ENCODE data around the gene TRAPPC14.

Gene TRAPPC14

DNA sequence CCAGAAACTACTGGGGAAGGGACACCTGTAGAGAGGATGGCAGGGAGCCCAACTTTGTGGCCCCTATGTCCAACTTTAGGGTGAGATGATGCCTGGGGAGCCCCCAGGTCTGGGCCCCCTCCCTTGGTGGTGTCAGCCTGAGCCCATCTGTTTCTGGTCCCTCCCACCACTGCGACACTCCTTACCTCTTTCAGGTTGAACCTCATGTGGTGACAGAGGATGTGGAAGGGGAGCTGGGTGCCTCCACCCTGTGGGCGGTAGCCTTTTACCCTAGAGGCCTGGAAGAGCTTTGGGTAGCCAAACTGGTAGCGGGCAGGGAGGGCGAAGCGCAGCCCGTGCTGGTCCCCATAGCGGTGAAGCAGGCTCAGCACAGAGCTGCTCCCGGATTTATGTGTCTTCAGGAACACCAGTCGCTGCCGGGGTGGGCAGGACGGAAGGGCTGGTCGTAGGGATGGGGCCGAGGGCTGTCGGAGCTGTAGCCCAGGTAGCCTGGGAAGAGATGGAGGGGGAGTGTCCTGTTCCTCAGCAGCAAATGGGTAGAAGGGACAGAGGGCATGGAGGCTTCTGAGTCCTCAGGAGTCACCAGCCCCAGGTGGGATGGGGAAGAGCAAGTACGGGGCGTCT lies 7.9 kb upstream of the TRAPPC14 start:
- Mint-ChIP-seq H3K4me3 (peak overlapping the region; percentile 72), H3K4me1 (ENCODE audit: low read depth) (peaks cover 77% of the 10 kb centered on the region), H3K27me3 (peaks cover 2% of the 10 kb centered on the region), H3K9me3 (no peaks in the 10 kb centered on the region), H3K36me3 (ENCODE audit: low read depth) (no peaks in the 10 kb centered on the region), H3K27ac (peak overlapping the region; percentile 88)
- DNase-seq: peak; percentile 58

DNA sequence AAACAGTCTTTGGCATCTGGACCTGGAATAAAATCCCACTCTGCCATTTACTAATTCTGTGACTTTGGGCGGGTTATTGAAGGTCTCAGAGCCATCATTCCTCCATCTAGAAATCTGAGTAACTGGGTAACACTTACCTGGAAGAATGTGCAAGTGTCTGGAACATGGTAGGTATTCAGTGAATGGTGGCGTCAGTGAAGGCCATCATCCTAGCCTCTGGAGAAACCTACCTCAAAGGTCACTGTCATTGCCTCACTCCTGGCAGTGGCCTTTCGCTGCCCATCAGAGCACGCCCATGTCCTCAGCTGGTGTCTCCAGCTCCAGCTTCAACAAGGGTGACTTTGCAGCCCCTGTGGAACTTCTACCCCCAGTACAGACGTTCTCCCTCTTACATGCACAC lies 5.3 kb upstream of the TRAPPC14 start:
- Mint-ChIP-seq H3K9me3 (no peaks in the 10 kb centered on the region), H3K36me3 (ENCODE audit: low read depth) (peaks cover 2% of the 10 kb centered on the region), H3K27ac (peak overlapping the region; percentile 50), H3K4me1 (ENCODE audit: low read depth) (peaks cover 62% of the 10 kb centered on the region), H3K27me3 (no peaks in the 10 kb centered on the region), H3K4me3 (no peak overlapping the region)
- DNase-seq: no peak

DNA sequence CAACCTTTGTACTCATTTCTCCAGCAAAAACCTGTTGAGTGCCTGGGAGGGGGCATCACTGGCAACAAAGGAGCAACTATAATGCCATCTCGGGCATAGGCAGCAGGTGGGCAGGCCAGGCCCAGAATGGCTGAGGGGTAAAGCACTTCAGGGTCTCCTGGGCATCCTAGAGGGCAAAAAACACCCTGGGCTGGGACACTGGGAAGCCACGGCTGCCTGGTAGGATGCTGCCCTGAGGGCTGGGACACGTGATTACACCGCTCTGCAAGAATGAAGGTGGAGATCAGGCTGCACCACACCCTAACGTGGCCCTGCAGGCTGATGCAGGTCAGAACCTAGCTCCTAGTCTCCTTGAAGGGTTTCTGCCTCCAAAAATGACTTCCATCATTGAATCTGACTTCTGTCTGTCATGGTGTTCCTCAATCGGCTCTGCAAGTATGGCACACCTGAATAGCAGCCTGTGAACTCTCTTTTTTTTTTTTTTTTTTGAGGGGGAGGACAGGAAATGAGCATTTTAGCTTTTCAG lies 4.5 kb upstream of the TRAPPC14 start:
- peak overlapping the region; percentile 42 for H3K27ac Mint-ChIP-seq
- no peaks in the 10 kb centered on the region for H3K27me3 Mint-ChIP-seq
- no peak overlapping the region for H3K4me3 Mint-ChIP-seq

DNA sequence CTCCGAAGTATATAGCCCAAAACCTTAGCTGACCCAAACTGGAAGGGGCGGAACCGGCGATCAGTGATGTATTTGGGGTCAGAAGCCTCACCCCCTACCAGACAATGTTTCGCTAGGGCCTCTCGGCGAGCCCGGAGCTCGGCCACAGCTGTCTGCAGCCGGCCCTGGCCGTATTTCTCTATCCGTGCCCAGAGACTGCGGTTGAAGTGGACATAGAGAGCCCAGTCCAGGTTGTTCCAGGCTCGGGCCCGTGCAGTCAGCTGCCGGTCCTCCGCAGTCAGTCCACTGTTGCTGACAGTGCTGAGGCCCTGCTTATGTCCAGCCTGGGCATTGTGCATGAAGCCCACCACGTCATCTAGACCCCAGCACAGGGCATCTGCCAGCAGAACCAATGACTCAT lies 1.5 kb upstream of the TRAPPC14 start:
- H3K9me3 Mint-ChIP-seq: no peaks in the 10 kb centered on the region
- H3K4me3 Mint-ChIP-seq: peak overlapping the region; percentile 82
- H3K27me3 Mint-ChIP-seq: no peaks in the 10 kb centered on the region
- peaks cover 32% of the 10 kb centered on the region for H3K36me3 Mint-ChIP-seq (ENCODE audit: low read depth)
- DNase-seq: no peak
- peak overlapping the region; percentile 31 for H3K27ac Mint-ChIP-seq
- peaks cover 57% of the 10 kb centered on the region for H3K4me1 Mint-ChIP-seq (ENCODE audit: low read depth)

More for the DNA sequence above, 4.5 kb upstream of the TRAPPC14 start:
- Mint-ChIP-seq H3K9me3 (no peaks in the 10 kb centered on the region), H3K36me3 (ENCODE audit: low read depth) (peaks cover 5% of the 10 kb centered on the region), H3K4me1 (ENCODE audit: low read depth) (peaks cover 57% of the 10 kb centered on the region)
- peak; percentile 58 for DNase-seq

DNA sequence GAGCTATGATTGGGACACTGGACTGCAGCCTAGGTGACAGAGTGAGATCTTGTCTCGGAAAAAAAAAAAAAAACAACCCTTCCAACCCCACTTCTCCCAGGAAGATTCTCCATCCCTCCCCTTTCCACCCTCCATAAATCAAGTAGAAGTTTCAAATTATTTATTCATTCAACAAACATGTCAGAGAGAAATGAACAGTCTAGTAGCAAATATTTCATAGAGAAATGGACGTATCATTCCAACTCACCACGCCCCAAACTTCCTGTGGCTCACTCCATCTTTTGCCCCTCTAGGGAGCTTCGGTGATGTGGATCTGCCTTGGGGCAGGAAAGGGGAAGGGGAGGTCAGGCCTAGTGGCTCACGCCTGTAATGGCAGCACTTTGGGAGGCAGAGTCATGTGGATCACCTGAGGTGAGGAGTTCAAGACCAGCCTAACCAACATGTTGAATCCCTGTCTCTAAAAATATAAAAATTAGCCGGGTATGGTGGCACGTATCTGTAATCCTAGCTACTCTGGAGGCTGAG lies 638 bp upstream of the TRAPPC14 start:
- no peaks in the 10 kb centered on the region for H3K9me3 Mint-ChIP-seq
- H3K4me3 Mint-ChIP-seq: peak overlapping the region; percentile 82
- peak overlapping the region; percentile 90 for H3K27ac Mint-ChIP-seq
- DNase-seq: no peak
- H3K27me3 Mint-ChIP-seq: no peaks in the 10 kb centered on the region
- peaks cover 58% of the 10 kb centered on the region for H3K4me1 Mint-ChIP-seq (ENCODE audit: low read depth)
- H3K36me3 Mint-ChIP-seq (ENCODE audit: low read depth): peaks cover 40% of the 10 kb centered on the region

DNA sequence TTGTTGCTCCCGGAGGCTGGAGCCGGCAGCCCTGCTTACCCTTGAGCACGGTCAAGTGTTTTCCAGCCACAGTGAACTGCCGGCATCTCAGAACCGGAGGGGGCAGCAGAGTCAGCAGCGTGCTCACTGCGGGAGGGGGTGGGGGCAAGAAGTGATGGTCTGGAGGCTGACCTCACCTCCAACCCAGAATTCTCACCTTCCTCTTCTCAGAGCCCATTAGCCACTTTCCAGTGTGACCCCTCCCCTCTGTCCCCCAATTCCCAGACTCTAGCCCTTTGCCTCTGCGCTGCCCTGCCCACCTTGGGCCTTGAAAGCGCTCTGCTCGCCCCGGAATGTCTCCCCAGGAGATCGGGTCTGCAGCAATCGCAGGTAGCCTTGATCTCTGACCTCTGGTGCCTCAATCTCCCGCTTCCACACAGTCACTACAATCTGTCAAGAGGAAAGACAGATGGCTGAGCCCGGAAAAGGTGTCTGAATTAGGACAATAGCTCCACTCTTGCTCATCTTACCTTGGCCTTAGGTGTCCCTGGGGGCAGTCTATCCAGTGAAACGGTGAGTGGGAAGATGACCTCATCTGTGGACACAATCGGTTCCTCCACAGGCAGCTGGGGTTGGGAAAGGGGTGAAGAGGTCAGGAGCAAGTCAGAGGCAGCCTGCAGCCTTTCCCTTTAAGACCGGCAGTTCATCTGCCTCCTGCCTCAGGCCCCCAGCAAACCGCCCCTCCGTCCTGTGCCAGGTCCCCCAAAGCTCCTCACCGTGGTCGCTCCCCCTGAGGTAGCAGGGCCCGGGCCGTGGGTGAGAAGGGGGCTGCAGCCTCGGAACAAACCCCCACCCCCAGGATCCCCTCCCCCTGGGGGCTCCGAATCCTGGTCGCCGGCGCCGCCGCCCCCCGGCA lies 942 bp downstream of the TRAPPC14 start:
- Mint-ChIP-seq H3K9me3 (no peaks in the 10 kb centered on the region), H3K4me3 (peak overlapping the region; percentile 82), H3K27me3 (no peaks in the 10 kb centered on the region), H3K27ac (peak overlapping the region; percentile 81), H3K4me1 (ENCODE audit: low read depth) (peaks cover 52% of the 10 kb centered on the region), H3K36me3 (ENCODE audit: low read depth) (peaks cover 56% of the 10 kb centered on the region)
- no peak for DNase-seq

DNA sequence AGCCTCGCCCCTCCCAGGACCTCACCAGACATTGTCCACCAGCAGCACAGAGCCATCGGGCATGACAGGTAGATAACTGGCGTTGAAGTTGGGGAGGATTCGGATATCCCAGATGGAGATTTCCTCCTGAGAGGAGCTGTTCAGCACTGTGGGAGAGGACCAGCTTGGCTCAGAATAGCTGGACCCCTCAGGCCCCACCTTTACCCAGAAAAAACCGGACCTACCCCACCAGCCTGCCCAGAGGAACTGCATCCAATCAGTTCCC lies 1.5 kb downstream of the TRAPPC14 start:
- peaks cover 56% of the 10 kb centered on the region for H3K4me1 Mint-ChIP-seq (ENCODE audit: low read depth)

DNA sequence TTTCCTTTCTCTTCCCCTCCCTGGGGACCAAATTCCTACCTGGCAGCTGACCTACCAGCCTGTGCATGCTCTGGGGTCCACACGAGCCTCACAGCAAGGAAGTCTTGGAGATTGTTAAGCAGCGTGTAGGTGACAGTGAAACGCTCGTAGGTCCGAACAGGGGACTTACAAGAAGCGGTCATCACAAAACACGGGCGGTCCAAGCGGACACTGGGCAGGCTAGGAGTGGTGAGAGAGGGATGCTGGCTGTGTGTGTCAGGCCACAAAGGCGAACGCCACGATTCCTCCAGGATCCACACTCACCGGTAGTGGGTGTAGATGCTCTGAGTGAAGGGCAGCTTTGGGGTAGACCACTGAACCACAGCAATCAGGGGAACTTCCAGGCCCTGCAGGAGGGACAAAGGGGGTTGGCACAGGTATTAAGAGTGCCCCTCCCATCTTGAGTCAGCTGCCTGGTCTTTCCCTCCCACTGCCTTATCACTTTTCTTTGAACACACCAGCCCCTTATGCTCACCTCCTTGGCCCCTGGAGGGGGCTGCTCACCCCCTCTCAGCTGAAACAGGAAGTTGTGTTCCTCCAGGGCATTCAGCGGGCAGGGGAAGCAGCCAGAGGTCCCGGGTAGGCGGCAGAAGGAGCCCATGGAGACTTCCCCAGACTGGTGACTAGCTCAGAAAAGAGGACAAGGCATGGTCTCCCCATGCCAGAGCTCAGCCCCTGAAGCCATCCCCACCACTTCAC lies 2.0 kb downstream of the TRAPPC14 start:
- H3K4me3 Mint-ChIP-seq: peak overlapping the region; percentile 82
- no peaks in the 10 kb centered on the region for H3K27me3 Mint-ChIP-seq
- peak overlapping the region; percentile 81 for H3K27ac Mint-ChIP-seq
- H3K4me1 Mint-ChIP-seq (ENCODE audit: low read depth): peaks cover 59% of the 10 kb centered on the region
- no peak for DNase-seq
- peaks cover 66% of the 10 kb centered on the region for H3K36me3 Mint-ChIP-seq (ENCODE audit: low read depth)
- no peaks in the 10 kb centered on the region for H3K9me3 Mint-ChIP-seq

More for the DNA sequence above, 1.5 kb downstream of the TRAPPC14 start:
- Mint-ChIP-seq H3K27ac (peak overlapping the region; percentile 81), H3K4me3 (peak overlapping the region; percentile 82), H3K9me3 (no peaks in the 10 kb centered on the region), H3K36me3 (ENCODE audit: low read depth) (peaks cover 61% of the 10 kb centered on the region), H3K27me3 (no peaks in the 10 kb centered on the region)
- DNase-seq: no peak

DNA sequence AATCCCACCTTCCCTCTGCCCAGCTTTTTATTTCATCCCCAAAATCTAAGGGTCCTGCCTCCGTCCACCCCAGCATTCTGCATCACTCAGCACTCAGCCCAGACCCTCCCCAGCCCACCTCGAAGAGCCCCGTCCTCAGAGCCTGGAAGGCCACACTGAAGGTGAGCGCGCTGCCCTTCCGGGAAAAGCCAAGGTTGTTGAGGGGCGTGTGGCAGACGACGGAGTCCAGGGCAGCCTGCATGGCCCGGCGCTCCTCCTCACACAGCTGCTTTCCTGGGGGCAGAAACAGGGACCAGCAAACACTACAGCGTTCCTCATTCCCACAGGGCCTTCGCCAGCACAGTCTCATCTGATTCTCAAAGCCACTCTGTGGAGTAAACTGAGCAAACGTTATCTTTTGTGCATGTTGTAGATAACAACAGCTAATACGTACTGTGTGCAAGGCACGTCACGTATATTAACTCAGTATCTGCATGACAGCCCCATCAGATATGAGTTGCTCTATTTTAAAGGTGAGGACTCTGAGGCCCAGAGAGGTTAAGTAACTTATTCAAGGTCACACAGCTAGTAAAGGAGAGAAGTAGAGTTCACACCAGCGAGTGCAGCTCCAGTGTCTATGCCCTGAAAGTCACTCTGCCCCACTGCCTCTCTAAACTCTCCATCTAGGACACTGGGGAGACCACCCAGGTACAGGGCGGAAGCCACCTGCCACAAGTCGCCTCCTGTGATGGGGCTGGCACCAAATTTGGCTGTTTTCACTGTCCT lies 2.8 kb downstream of the TRAPPC14 start:
- peak overlapping the region; percentile 81 for H3K27ac Mint-ChIP-seq
- no peaks in the 10 kb centered on the region for H3K27me3 Mint-ChIP-seq
- H3K36me3 Mint-ChIP-seq (ENCODE audit: low read depth): peaks cover 69% of the 10 kb centered on the region
- no peak for DNase-seq
- no peak overlapping the region for H3K4me3 Mint-ChIP-seq
- peaks cover 59% of the 10 kb centered on the region for H3K4me1 Mint-ChIP-seq (ENCODE audit: low read depth)
- no peaks in the 10 kb centered on the region for H3K9me3 Mint-ChIP-seq

DNA sequence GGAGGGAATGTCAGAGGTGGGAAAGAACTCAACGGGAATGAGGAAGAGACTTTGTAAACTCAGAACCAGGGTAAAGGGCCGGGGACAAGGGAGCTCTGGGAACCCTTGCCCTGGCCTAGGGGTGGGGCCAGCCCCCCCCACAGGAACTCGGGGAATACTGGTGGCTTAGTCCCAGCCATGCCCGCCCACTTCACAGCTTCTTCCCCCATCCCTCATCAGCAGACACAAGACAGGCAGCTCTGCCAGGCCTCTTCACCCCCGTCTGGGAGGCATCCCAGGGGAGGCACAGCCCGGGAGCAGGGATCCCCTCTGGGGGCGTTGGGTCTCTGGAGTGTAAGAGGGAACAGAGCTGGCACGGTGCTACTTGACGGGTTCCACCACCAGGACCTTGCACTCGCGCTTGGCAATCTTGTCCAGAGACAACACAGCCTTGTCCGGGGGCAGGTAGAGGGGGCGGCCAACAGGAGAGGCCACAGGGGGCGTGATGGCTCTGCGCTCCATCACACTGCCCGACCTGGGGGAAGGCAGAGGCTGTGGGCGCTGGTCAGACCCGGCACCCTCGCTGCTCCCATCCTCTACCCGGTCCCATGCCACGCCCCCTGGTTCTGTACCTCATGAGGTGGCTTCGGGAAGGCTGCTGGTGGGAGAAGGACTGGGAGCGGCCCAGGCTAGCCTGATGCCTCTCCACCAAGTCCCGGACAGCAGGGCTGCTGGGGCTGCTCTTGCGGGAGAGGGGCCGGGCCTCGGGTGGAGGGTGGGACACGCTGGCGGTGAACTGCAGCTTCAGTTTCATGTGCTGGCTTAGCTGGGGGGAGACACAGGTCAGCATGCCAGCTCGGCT lies 3.7 kb downstream of the TRAPPC14 start:
- DNase-seq: no peak
- Mint-ChIP-seq H3K4me3 (no peak overlapping the region), H3K27me3 (no peaks in the 10 kb centered on the region), H3K9me3 (no peaks in the 10 kb centered on the region), H3K36me3 (ENCODE audit: low read depth) (peaks cover 74% of the 10 kb centered on the region), H3K27ac (peak overlapping the region; percentile 81), H3K4me1 (ENCODE audit: low read depth) (peaks cover 66% of the 10 kb centered on the region)

DNA sequence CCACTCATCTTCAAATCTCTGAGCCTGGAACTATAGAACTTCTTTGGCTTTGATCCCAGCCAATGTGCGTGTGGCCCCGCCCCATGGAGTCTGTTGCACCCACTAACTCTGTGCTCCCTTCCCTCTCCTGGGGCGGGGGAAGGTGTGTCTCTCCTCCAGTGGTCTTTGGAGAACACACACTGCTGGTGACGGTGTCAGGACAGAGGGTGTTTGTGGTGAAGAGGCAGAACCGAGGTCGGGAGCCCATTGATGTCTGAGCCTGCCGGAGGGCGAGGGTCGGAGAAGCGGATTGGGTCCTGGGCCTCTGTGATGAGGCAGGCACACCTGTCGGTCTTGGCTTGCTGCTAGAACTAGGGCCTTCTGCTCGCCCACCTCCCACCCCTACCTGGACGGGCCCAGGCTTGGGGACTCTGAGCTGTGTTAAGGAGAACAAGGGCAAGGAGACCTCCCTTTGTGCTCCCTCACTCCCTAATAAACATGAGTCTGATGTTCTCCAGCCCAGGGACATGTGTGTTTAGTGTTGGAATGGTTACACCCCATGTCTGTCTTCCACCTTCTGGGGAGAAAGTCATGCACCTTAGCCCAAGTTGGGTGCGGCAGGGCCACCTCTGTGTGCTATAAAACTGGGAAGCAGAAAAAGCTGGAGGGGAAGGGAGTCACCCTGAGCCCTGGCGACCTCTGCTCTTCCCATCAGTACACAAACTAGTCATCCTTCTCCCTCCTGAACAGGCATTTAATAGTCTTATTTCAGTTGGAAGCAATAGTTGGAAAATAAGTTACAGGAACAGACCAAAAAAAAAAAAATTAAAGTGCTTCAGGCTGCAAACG lies 4.6 kb downstream of the TRAPPC14 start:
- H3K27ac Mint-ChIP-seq: peak overlapping the region; percentile 80
- H3K4me3 Mint-ChIP-seq: no peak overlapping the region
- no peaks in the 10 kb centered on the region for H3K9me3 Mint-ChIP-seq
- H3K36me3 Mint-ChIP-seq (ENCODE audit: low read depth): peaks cover 80% of the 10 kb centered on the region
- peaks cover 61% of the 10 kb centered on the region for H3K4me1 Mint-ChIP-seq (ENCODE audit: low read depth)
- no peak for DNase-seq
- no peaks in the 10 kb centered on the region for H3K27me3 Mint-ChIP-seq

DNA sequence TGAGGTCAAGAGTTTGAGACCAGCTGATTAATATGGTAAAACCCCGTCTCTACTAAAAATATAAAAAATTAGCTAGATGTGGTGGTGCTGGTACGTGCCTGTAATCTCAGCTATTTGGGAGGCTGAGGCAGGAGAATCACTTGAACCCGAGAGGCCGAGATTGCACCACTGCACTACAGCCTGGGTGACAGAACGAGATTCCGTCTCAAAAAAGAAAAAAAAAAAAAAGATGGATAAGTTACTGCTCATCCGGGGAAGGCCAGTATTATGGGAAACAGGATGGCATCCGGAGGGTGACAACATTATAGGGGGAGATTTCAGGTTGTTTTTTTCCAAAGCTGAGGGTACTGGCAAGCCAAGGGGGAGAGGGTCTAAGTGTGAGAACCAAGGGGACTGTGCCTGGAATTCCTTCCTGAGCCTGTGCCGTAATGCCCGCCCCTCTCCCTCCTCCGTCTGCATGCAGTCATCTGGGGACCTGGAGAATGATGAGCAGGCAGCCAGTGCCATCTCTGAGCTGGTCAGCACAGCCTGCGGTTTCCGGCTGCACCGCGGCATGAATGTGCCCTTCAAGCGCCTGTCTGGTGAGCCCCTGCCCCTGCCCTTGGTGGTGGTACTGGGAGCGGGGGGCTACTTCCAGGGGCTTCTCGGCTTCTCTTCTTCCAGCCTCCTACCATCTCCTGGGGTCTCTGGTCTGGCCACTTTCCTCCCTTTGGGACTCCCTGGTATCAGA lies 5.4 kb downstream of the TRAPPC14 start:
- no peak for DNase-seq
- Mint-ChIP-seq H3K4me1 (ENCODE audit: low read depth) (peaks cover 63% of the 10 kb centered on the region), H3K4me3 (no peak overlapping the region), H3K27me3 (no peaks in the 10 kb centered on the region), H3K27ac (peak overlapping the region; percentile 80), H3K9me3 (no peaks in the 10 kb centered on the region), H3K36me3 (ENCODE audit: low read depth) (peaks cover 79% of the 10 kb centered on the region)

Data from activated T-cell treated with anti-CD3 and anti-CD28 coated beads, Interleukin-2, amount 50 U/mL, for 24 hours (primary cell).